SK-N-SH treated with all-trans-retinoic acid at 6 μM for 48 hours (cell line): ENCODE results near the gene ARHGDIA.

Experiments used
- ATAC-seq: fragments of 200-7000 bp; cut with Tn5 transposase; 3 replicates; pipeline ENCODE4 v1.9.1; 2020; ENCODE audit warnings: mild to moderate bottlenecking, moderate library complexity
- ARNTL ChIP-seq: fragments of 450-650 bp; formaldehyde crosslinking; IDR thresholded peaks from 2 replicates; pipeline ENCODE4 v1.5.0; 2020; ENCODE audit warnings: low read depth, mild to moderate bottlenecking, moderate library complexity, borderline replicate concordance
- BACH2 ChIP-seq: fragments of 250-450 bp; sonication (Bioruptor Pico); IDR thresholded peaks from 2 replicates; pipeline ENCODE4 v1.9.0; 2021; ENCODE audit warnings: mild to moderate bottlenecking, borderline replicate concordance
- CREB5 ChIP-seq: fragments of 250-450 bp; sonication (Bioruptor Pico); IDR thresholded peaks from 2 replicates; pipeline ENCODE4 v1.5.1; 2020; ENCODE audit warnings: low read depth, mild to moderate bottlenecking, moderate library complexity
- CSDC2 ChIP-seq: fragments of 250-450 bp; sonication (Bioruptor Pico); IDR thresholded peaks from 2 replicates; pipeline ENCODE4 v1.5.0; 2020; ENCODE audit warnings: mild to moderate bottlenecking, moderate library complexity
- CSRNP3 ChIP-seq: fragments of 250-450 bp; sonication (Bioruptor Pico); IDR thresholded peaks from 2 replicates; pipeline ENCODE4 v1.5.1; 2021; ENCODE audit warnings: mild to moderate bottlenecking, moderate library complexity
- GLIS3 ChIP-seq: fragments of 250-450 bp; sonication (Bioruptor Pico); IDR thresholded peaks from 2 replicates; pipeline ENCODE4 v1.5.0; 2020; ENCODE audit warnings: mild to moderate bottlenecking, moderate library complexity
- ISL1 ChIP-seq: fragments of 250-450 bp; sonication (Bioruptor Pico); IDR thresholded peaks from 2 replicates; pipeline ENCODE4 v2.1.2; 2022; ENCODE audit warnings: mild to moderate bottlenecking, moderate library complexity
- OSR1 ChIP-seq: fragments of 250-450 bp; sonication (Bioruptor Pico); IDR thresholded peaks from 2 replicates; pipeline ENCODE4 v1.8.0; 2022; ENCODE audit warnings: moderate library complexity, mild to moderate bottlenecking, inconsistent platforms
- PATZ1 ChIP-seq: fragments of 250-450 bp; sonication (Bioruptor Pico); IDR thresholded peaks from 2 replicates; pipeline ENCODE4 v1.8.0; 2020; ENCODE audit warnings: mild to moderate bottlenecking, moderate library complexity, borderline replicate concordance
- POU6F1 ChIP-seq: fragments of 250-450 bp; sonication (Bioruptor Pico); IDR thresholded peaks from 2 replicates; pipeline ENCODE4 v1.8.0; 2021; ENCODE audit warnings: low read depth, mild to moderate bottlenecking, moderate library complexity, borderline replicate concordance
- PPARA ChIP-seq: fragments of 250-450 bp; sonication (Bioruptor Pico); IDR thresholded peaks from 2 replicates; pipeline ENCODE4 v1.5.0; 2020; ENCODE audit warnings: mild to moderate bottlenecking, borderline replicate concordance
- RARB ChIP-seq: fragments of 250-450 bp; sonication (Bioruptor Pico); IDR thresholded peaks from 2 replicates; pipeline ENCODE4 v1.8.0; 2021; ENCODE audit warnings: mild to moderate bottlenecking, moderate library complexity
- SNAI2 ChIP-seq: fragments of 250-450 bp; sonication (Bioruptor Pico); IDR thresholded peaks from 2 replicates; pipeline ENCODE4 v1.5.0; 2020; ENCODE audit warnings: mild to moderate bottlenecking, moderate library complexity
- TOX ChIP-seq: fragments of 250-450 bp; sonication (Bioruptor Pico); IDR thresholded peaks from 2 replicates; pipeline ENCODE4 v1.8.0; 2021; ENCODE audit warnings: mild to moderate bottlenecking, moderate library complexity, borderline replicate concordance
- TSHZ2 ChIP-seq: fragments of 250-450 bp; sonication (Bioruptor Pico); IDR thresholded peaks from 2 replicates; pipeline ENCODE4 v1.5.0; 2020; ENCODE audit warnings: mild to moderate bottlenecking, moderate library complexity
- ZC3H10 ChIP-seq: fragments of 250-450 bp; sonication (Bioruptor Pico); IDR thresholded peaks from 2 replicates; pipeline ENCODE4 v1.5.1; 2021; ENCODE audit warnings: mild to moderate bottlenecking, moderate library complexity
- ZFP3 ChIP-seq: fragments of 250-450 bp; sonication (Bioruptor Pico); IDR thresholded peaks from 2 replicates; pipeline ENCODE4 v1.5.0; 2020; ENCODE audit warnings: mild to moderate bottlenecking, moderate library complexity
- ZFP30 ChIP-seq: fragments of 450-650 bp; formaldehyde crosslinking; IDR thresholded peaks from 2 replicates; pipeline ENCODE4 v1.5.0; 2022; ENCODE audit warnings: mild to moderate bottlenecking, moderate library complexity
- ZNF565 ChIP-seq: fragments of 450-650 bp; formaldehyde crosslinking; conservative IDR thresholded peaks from 2 replicates; pipeline ENCODE4 v1.5.0; 2020; ENCODE audit warnings: low read depth, mild to moderate bottlenecking, moderate library complexity
- ZNF70 ChIP-seq: fragments of 450-650 bp; formaldehyde crosslinking; IDR thresholded peaks from 2 replicates; pipeline ENCODE4 v1.5.0; 2020; ENCODE audit warnings: mild to moderate bottlenecking, moderate library complexity

The ARHGDIA gene

GRCh38 chr17:81865733-81866439 lies 5.3 kb downstream of the ARHGDIA start:
- TF ChIP-seq RARB (CRISPR knock-in tag) (0 out of 2 replicates have a peak, but pooled peaks have one; percentile 66), POU6F1 (CRISPR knock-in tag) (no peak), SNAI2 (CRISPR knock-in tag) (no peak), ZC3H10 (CRISPR knock-in tag) (no peak), CSRNP3 (peak; percentile 62; the same call in 1 of the 2 replicates), PPARA (CRISPR knock-in tag) (no peak), CREB5 (no peak)
- ATAC-seq: peak; percentile 1

- TF ChIP-seq CSRNP3 (no peak), ZNF565 (no peak), SNAI2 (CRISPR knock-in tag) (no peak), GLIS3 (CRISPR knock-in tag) (no peak), CREB5 (no peak), RARB (CRISPR knock-in tag) (no peak), TOX (CRISPR knock-in tag) (no peak), CSDC2 (no peak)
- ATAC-seq: no peak
Observed at GRCh38 chr17:81865358-81865732, 5.8 kb downstream of the ARHGDIA start.

- no peak for ATAC-seq
Observed at GRCh38 chr17:81863833-81864768, 7.0 kb downstream of the ARHGDIA start.

More at GRCh38 chr17:81863833-81864768, 7.0 kb downstream of the ARHGDIA start:
- TF ChIP-seq TOX (CRISPR knock-in tag) (no peak), TSHZ2 (CRISPR knock-in tag) (no peak), ZC3H10 (CRISPR knock-in tag) (no peak), OSR1 (CRISPR knock-in tag) (no peak), PATZ1 (CRISPR knock-in tag) (no peak), ZFP3 (CRISPR knock-in tag) (no peak), ZNF565 (no peak), ISL1 (CRISPR knock-in tag) (no peak), SNAI2 (CRISPR knock-in tag) (no peak), ZFP30 (CRISPR knock-in tag) (no peak), PPARA (CRISPR knock-in tag) (no peak), ARNTL (CRISPR knock-in tag) (no peak), BACH2 (CRISPR knock-in tag) (no peak), ZNF70 (CRISPR knock-in tag) (no peak), CSDC2 (no peak), CREB5 (no peak)
